SU-DHL-6 (cell line): ENCODE results near the gene ANKRD13D.

Experiments used
- H2AFZ ChIP-seq: fragments of 200-600 bp; sonication (generic); 2 replicates; pipeline ENCODE4 v1.6.1; 2014; ENCODE audit warnings: low read depth, mild to moderate bottlenecking, moderate library complexity, mixed read lengths, antibody characterized with exemption, low read length; ENCODE audit not compliant: severe bottlenecking
- H3F3A ChIP-seq: fragments of 200-600 bp; shearing (Covaris generic); 2 replicates; pipeline ENCODE4 v1.6.0; 2016; ENCODE audit warnings: antibody characterized with exemption, mild to moderate bottlenecking; ENCODE audit not compliant: insufficient read depth
- H3K27ac ChIP-seq: fragments of 200-600 bp; sonication (generic); 2 replicates; pipeline ENCODE4 v1.5.1; 2016; ENCODE audit warnings: low read depth, mild to moderate bottlenecking, low read length, moderate library complexity, mixed read lengths
- H3K27me3 ChIP-seq: fragments of 200-600 bp; sonication (generic), shearing (Covaris generic); 2 replicates; pipeline ENCODE4 v1.6.0; 2014; ENCODE audit warnings: mild to moderate bottlenecking, low read length
- H3K36me3 ChIP-seq: fragments of 200-600 bp; sonication (generic); 2 replicates; pipeline ENCODE4 v1.6.1; 2014; ENCODE audit warnings: mild to moderate bottlenecking, low read length, mixed read lengths
- H3K4me2 ChIP-seq: fragments of 300-600, 200-600 bp; shearing (Covaris generic), sonication (generic); 2 replicates; pipeline ENCODE4 v1.6.0; 2014; ENCODE audit warnings: low read length, low read depth, mild to moderate bottlenecking; ENCODE audit not compliant: poor library complexity, severe bottlenecking
- H3K4me3 ChIP-seq: fragments of 200-600 bp; sonication (generic); 2 replicates; pipeline ENCODE4 v1.5.1; 2014; ENCODE audit warnings: antibody characterized with exemption, low read length, mild to moderate bottlenecking, mixed read lengths; ENCODE audit not compliant: insufficient read depth, poor library complexity, severe bottlenecking
- H3K79me2 ChIP-seq: fragments of 200-600 bp; sonication (generic); 2 replicates; pipeline ENCODE4 v1.6.1; 2014; ENCODE audit warnings: mild to moderate bottlenecking, low read length, moderate library complexity; ENCODE audit not compliant: insufficient read depth
- H3K9ac ChIP-seq: fragments of 200-600 bp; sonication (generic); 2 replicates; pipeline ENCODE4 v1.7.0; 2014; ENCODE audit warnings: mild to moderate bottlenecking, low read length
- H3K9me2 ChIP-seq: fragments of 200-600 bp; sonication (generic); replicated peaks from 2 replicates; pipeline ENCODE4 v1.6.1; 2014; ENCODE audit warnings: low read length; ENCODE audit not compliant: insufficient read depth
- H3K9me3 ChIP-seq: fragments of 200-600 bp; sonication (generic); 2 replicates; pipeline ENCODE4 v1.6.1; 2014; ENCODE audit warnings: low read length, mixed read lengths; ENCODE audit not compliant: insufficient read depth
- H4K20me1 ChIP-seq: fragments of 200-600 bp; sonication (generic); 2 replicates; pipeline ENCODE4 v1.6.1; 2014; ENCODE audit warnings: low read depth, mild to moderate bottlenecking, antibody characterized with exemption, low read length, moderate library complexity, mixed read lengths
- CTCF ChIP-seq: fragments of 200-600 bp; sonication (generic); IDR thresholded peaks from one replicate; pipeline ENCODE4 v1.5.1; 2017; ENCODE audit warnings: antibody characterized with exemption, mild to moderate bottlenecking, low read length, moderate library complexity; ENCODE audit not compliant: insufficient read depth, poor library complexity, severe bottlenecking
- EZH2phosphoT487 ChIP-seq: fragments of 200-600 bp; sonication (generic), shearing (Covaris generic); conservative IDR thresholded peaks from 2 replicates; pipeline ENCODE4 v1.6.1; 2018; ENCODE audit warnings: mild to moderate bottlenecking, antibody characterized with exemption, low read length, moderate library complexity, mixed read lengths

ANKRD13D gene

DNA sequence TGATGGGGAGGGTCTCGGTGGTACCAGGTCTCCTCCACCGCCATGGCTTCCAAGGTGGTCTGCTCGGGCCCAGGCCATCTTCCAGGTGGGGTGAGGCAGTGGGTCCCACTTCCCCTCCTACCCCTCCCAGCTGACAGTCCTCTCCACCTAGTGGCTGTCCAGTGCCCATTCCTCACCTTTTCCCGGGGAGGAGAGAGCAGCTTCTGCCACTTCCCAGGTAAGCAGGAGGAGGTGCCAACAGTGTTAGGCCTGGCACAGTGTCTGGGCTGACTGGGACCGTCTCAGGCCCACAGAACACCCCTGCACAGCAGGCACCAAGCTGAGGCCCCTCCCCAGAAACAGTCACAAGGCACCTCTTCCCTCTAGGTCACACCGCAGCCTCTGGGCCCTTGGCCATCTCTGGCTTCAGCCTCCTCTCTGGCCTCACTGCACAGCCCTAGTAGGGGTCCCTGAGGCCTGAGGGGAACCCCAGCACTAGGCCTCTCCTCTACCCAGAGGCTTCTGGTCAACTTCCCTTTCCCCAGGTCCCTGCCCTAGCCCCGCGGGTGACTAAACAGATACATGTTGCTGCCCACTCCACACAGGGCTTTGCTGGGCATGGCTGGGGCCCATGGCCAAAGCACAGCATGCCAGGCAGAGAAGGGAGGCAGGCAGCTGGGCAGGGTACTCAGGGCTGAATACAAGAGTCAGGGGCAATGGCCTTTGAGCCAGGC is 2.3 kb upstream of the ANKRD13D start:
- H3K9me3 ChIP-seq = no peaks in the 10 kb centered on the region
- peak overlapping the region; percentile 98 for H3K27ac ChIP-seq

GRCh38 chr11:67287355-67288197 is 1.5 kb upstream of the ANKRD13D start:
- H3K27ac ChIP-seq = peak overlapping the region; percentile 98
- peaks cover 23% of the 10 kb centered on the region for H3F3A ChIP-seq
- H3K9ac ChIP-seq = peak overlapping the region; percentile 97
- no peaks in the 10 kb centered on the region for H3K9me2 ChIP-seq
- H2AFZ ChIP-seq = no peak overlapping the region
- H4K20me1 ChIP-seq = no peaks in the 10 kb centered on the region
- no peaks in the 10 kb centered on the region for H3K9me3 ChIP-seq
- H3K4me2 ChIP-seq = peak overlapping the region; percentile 79
- H3K27me3 ChIP-seq = no peaks in the 10 kb centered on the region
- H3K4me3 ChIP-seq = peak overlapping the region; percentile 71
- no peak for TF ChIP-seq CTCF
- TF ChIP-seq EZH2phosphoT487 = no peak
- H3K36me3 ChIP-seq = no peaks in the 10 kb centered on the region
- peaks cover 7% of the 10 kb centered on the region; the same call in 1 of the 2 replicates for H3K79me2 ChIP-seq

More for the DNA sequence above, 2.3 kb upstream of the ANKRD13D start:
- Histone ChIP-seq H3K9me2 (no peaks in the 10 kb centered on the region), H3K4me3 (no peak overlapping the region), H3K27me3 (no peaks in the 10 kb centered on the region), H2AFZ (no peak overlapping the region), H3K79me2 (peaks cover 7% of the 10 kb centered on the region; the same call in 1 of the 2 replicates), H3K9ac (peak overlapping the region; percentile 97; the same call in 1 of the 2 replicates), H4K20me1 (no peaks in the 10 kb centered on the region), H3K36me3 (no peaks in the 10 kb centered on the region), H3K4me2 (no peak overlapping the region), H3F3A (peaks cover 20% of the 10 kb centered on the region)
- TF ChIP-seq EZH2phosphoT487 (no peak), CTCF (no peak)

GRCh38 chr11:67288198-67288451 is 978 bp upstream of the ANKRD13D start:
- Histone ChIP-seq H3K79me2 (peaks cover 7% of the 10 kb centered on the region; the same call in 1 of the 2 replicates), H3K27me3 (no peaks in the 10 kb centered on the region), H3K9me2 (no peaks in the 10 kb centered on the region), H3K4me3 (peak overlapping the region; percentile 71), H3K9ac (peak overlapping the region; percentile 97), H3F3A (peaks cover 28% of the 10 kb centered on the region), H2AFZ (no peak overlapping the region), H4K20me1 (no peaks in the 10 kb centered on the region), H3K9me3 (no peaks in the 10 kb centered on the region), H3K36me3 (no peaks in the 10 kb centered on the region), H3K27ac (peak overlapping the region; percentile 98), H3K4me2 (peak overlapping the region; percentile 79)
- TF ChIP-seq CTCF (no peak), EZH2phosphoT487 (no peak)
